ENCODE data around the gene SLC12A8.

The SLC12A8 gene

GRCh38 chr3:125186800-125187598, 25.5 kb downstream of the SLC12A8 start:
- no peak for DNase-seq (ENCODE audit: low read depth in 3 of 3)

GRCh38 chr3:125186261-125186787, 26.2 kb downstream of the SLC12A8 start:
- peak in 1 of 3 donors; percentile 37 for DNase-seq (ENCODE audit: low read depth in 3 of 3)

DNA sequence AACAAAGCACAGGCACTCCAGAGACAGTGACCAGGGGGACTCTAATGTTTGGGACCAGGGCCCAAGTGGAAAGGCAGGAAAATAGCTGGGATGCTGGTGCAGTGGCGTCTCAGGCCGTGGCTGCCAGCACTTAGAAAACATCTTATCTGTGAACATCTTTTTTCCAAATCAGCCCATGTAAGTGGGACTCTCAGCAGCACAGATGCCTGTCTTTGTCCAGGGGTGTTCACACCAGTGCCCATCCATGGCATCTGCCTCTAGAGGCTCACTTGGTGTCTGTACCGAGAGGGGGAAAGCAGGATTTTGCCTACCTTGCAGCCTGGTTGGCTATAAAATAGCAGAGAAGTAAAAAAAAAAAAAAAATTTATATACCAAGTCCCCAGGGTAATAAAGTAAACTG, 26.7 kb downstream of the SLC12A8 start:
- DNase-seq (ENCODE audit: low read depth in 3 of 3) = no peak

DNA sequence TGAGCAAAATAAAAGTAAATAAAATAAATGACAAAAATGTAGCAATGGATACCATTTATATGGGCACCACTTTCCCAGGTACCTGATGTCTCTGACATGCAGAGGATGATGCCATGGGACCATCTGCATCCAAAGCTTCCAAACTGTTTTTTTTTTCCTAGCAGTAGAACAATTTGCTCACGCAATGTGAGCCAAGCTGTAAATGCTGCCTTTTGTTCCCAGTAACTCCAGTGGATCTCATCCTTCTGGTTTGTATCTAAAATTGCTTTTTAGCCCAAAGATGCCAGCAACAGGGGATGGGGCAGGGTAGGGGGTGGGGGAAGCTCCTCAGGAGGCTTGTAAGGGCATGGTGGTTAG, 32.7 kb downstream of the SLC12A8 start:
- DNase-seq (ENCODE audit: low read depth in 3 of 3) = no peak

GRCh38 chr3:125179143-125179883, 33.2 kb downstream of the SLC12A8 start:
- DNase-seq (ENCODE audit: low read depth in 3 of 3) = no peak

DNA sequence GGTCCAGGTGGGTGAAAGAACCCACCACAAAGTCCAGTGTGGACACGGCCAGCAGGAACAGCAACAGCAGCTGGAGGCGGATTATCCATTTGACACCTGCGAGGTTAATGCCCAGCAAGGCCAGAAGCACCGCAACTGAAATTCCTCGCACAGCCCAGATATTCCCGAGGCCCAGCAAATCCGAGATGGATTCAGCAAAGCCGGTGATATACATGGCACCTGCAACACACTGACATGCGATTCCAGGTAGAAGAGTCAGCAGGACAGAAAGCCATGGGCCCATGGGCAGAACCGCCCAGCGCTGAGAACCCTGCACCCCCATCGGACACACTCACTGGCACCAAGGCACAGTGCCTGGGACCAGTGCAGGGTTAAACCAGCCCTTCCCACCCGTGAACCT, 34.8 kb downstream of the SLC12A8 start:
- no peak for DNase-seq (ENCODE audit: low read depth in 3 of 3)

DNA sequence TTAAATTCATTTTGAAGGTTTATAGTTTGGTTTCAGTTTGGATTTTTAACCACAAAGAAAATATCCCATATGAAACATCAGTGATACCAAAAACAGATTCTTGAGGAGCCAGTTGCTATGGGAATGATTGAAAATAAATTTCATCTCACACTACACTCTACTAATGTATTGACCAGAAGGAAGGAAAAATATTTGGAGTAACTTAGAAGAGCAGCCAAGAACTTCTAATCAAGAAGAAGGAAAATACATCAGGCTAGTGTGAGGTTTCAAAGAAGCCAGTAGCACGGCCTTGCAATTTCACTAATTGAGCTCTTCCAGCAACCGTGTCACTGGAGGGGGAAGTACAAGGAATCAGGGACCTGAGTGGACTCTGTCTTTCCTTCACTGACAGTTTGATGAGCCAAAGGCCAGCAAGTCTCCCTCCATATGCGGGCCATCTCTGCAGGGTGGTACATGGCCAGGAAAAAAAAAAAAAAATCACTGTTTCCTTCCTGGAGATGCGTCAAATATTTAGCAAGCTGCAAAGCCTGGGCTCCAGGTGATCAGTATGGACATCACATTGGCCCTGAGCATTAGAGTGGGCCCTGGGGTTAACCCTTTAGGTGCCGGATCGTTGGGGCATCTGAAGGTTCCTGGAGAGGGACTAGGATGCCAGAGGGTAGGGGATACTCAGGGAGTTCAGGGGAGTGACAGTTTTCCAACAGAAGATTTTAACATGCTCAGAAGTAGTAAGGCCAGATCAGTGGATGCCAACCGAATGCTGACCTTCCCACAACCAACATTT, 37.1 kb downstream of the SLC12A8 start:
- DNase-seq (ENCODE audit: low read depth in 3 of 3) = no peak

DNA sequence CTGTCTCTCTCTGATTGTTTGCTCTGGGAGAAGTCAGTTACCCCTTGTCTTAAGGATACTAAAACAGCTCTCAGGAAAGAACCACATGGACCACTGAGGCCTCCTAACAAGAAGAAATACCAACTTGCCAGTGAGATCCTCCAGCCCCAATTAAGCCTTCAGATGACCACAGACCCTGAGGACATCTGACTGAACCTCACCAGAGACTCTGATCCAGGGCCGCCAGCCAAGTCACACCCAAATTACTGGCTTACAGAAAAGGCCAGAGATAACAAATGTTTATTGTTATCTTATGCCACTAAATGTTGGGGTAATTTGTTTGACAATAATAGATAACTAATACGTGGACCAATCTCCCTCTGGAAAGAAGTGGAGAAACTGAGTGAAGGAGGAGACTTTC, 40.2 kb downstream of the SLC12A8 start:
- DNase-seq (ENCODE audit: low read depth in 3 of 3) = no peak

DNA sequence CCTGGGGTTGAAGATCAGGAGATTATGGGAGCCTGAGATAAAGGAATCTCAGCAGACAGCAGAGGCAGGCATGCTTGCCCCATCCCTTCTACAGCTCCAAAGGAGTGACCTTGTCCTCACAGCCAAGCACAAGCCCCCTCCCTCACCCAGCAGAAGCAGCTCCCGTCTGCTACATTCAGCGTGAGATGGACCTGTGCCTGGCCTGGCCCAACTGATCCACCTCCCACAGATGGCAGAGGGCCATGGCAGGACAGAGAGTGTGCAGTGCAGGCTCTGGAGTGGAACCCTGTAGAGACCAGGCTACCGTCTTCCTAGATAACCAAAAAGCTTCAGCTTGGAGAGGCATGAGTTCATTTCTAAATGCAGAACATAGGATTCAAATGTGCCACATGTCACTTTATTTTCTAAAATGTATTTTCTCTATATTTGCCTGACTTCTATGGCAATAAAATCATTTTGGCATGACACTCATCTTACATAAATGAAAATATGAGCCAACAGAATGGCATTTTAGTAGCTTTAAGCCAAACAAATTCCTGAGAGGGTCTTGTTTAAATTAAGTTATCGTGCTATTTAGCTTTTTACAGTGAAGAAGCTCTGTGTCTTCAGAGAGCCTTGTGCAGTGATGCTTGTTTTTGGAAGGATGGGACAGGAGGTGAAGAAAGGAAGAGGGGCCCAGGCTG, 43.7 kb downstream of the SLC12A8 start:
- no peak for DNase-seq (ENCODE audit: low read depth in 3 of 3)

- DNase-seq (ENCODE audit: low read depth in 3 of 3) = no peak
These were observed 45.9 kb downstream of the SLC12A8 start for GRCh38 chr3:125166599-125167136.

DNA sequence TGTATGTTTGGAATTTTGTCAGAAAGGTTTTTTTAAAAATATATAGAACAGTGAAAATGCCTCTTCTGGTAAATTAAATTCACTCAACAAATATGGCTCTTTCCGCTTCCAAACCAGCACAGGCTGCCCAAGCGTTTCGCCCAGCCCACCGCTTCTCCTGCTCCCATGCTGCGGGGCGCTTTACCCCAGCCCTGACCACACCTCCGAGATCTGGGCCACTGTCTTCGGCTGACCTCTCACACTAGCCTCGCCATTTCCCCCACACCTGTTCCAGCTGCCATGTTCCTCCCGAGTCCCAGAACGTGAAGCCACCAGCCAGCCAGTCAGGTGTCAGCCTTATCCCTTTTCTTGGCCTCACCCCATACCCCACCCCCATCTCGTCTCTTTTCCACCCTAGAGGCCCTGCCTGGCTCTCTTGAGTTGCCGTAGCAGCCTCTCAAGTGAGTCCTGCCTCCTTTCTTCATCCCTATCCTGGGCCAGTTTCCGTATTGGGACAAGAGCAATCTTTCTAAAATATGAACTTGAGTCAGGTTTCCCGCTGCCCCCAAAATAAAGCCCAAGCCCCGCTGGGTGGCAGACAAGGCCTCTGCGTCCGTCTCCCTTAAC, 46.5 kb downstream of the SLC12A8 start:
- DNase-seq (ENCODE audit: low read depth in 3 of 3) = no peak

DNA sequence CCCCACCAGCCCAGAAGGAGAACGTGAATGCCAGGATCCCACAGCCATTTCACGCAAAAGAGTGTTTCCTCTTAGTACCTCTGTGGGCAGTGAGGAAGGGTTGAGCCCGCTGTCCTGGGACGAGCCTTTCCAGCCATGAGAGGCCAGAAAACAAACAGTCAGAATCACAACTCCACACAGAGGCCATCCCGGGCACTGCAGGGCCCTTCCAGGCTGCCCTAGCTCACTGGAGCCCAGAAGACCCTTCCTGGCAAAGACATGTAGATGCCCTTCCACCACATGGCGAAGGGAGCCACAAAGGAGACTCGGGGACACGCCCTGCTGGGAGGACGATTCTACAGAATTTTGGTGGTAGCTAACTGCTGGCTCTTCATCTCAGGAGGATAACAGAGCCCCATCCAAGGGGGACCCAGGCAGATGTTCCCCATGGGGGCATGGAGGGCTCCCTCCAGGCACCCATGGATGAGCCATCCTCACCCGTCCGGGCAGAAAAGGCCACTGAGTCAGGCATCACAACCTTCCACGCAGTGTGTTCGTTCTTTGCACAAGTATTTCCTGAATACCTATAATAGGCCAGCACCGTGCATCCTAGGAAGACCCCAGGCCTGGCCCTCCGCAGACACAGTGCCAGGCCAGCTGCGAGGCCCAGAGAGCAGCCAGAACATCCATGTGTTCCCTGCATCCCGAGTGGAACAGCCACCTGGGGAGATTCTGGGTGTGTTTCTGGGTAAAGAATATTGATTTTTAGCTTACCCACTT, 47.2 kb downstream of the SLC12A8 start:
- DNase-seq (ENCODE audit: low read depth in 3 of 3) = no peak

GRCh38 chr3:125163739-125164601, 48.6 kb downstream of the SLC12A8 start:
- no peak for DNase-seq (ENCODE audit: low read depth in 3 of 3)

GRCh38 chr3:125161607-125162219, 50.8 kb downstream of the SLC12A8 start:
- DNase-seq (ENCODE audit: low read depth in 3 of 3) = no peak

DNA sequence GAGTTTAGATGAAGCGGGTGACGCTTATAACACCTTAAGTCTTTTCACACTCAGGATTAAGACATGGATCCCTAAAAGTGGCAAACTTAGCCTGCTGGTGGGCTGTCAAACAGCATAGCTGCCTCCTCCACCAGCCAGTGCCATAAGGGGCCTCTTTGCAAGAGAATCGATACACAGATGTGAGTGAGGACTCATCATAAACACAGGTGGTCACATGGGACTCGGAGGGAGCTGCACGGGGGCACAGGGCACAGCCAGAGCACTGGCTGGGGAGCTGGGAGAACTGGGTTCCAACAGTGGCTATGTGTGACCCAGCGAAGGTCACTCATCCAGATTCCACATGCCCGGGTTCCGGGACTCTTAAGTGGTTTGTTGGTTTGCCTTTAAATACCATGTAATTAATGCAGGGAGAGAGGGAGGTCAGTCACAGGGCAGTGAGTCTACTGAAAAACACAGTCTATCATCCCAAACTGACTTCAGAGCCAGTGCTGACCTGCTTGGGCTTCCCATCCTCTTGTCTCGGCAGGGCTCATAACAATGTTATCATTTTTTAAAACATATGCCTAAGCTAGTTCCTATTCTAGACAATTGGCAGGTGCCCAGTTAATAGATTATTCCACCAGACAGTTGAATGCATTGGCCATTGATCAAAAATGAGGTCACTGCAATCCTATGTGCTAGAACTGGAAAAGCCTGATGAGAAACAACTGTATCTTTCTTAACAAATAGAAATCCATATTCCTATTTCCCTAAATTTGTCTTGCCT, 51.8 kb downstream of the SLC12A8 start:
- no peak for DNase-seq (ENCODE audit: low read depth in 3 of 3)

DNA sequence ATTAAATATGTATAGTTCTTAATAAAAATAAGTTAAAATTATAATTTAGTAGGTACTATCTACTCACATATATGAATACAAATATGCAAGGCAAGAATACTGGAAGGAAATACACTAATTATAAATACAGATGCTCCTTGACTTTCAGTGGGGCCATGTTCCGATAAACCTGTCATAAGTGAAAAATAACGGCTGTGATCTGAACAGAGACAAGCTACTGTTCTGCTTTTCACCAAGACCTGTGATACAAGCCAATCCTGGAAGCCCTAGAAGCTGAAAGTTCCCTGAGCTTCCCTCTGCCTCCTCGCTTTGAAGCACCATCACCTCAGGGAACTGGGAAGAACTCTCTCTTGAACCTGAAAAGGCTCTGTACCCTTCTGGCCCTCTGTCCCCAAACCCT, 55.4 kb downstream of the SLC12A8 start:
- DNase-seq (ENCODE audit: low read depth in 3 of 3) = no peak

DNA sequence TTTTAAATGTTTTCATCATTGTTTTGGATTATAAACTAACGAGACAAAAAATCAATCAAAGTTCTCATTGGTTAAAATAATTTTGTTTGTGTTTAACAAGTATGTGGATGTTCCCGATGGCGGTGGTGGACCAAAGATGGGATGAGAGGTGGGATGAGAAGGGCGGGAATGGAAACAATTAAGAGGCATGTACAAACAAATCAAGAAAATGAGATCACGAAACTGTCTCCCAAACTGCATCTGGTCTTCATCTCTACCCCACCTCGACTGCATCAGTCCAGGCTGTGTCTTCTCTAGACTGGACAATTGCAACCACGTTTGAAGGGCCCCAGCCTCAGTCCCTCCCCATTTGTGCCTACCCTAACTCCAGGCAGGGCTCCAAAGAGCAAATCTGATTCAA, 56.1 kb downstream of the SLC12A8 start:
- DNase-seq (ENCODE audit: low read depth in 3 of 3) = no peak

DNA sequence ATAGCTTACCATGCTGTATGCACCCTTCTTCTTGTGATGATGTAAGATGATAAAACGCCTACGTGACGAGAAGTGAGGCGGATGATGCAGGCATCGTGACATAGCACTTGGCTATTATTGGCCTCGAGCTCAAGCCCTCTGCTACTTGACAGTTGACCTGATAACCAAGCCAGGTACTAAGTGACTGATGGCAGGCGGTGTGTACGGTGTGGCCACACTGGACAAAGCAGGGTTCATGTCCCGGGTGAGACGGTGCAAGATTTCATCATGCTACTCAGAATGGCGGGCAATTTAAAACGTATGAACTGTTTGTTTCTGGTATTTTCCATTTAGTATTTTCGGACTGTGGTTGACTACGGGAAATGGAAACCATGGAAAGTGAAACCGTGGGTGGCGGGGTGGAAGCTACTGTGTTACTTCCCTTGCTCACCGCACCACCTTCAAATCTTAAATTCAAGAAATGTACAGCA, 57.7 kb downstream of the SLC12A8 start:
- DNase-seq (ENCODE audit: low read depth in 3 of 3) = peak in 2 of 3 donors; percentile 19 to 26
